WTC11 (cell line): ENCODE results near the gene RABEPK.

Experiments
- ATF3 ChIP-seq: sonication (generic); formaldehyde crosslinking; conservative IDR thresholded peaks from 2 replicates; pipeline ENCODE4 v1.8.1; 2022; ENCODE audit warnings: mild to moderate bottlenecking, missing genetic modification reagents
- CTCF ChIP-seq: fragments of 200-600 bp; IDR thresholded peaks from 2 replicates; pipeline ENCODE4 v1.8.0; 2022; ENCODE audit warnings: antibody characterized with exemption
- FOXP4 ChIP-seq: sonication (generic); formaldehyde crosslinking; IDR thresholded peaks from 2 replicates; pipeline ENCODE4 v1.8.0; 2022; ENCODE audit warnings: mild to moderate bottlenecking, missing genetic modification reagents
- KAT7 ChIP-seq: sonication (generic); formaldehyde crosslinking; IDR thresholded peaks from 2 replicates; pipeline ENCODE4 v1.8.1; 2023; ENCODE audit warnings: missing genetic modification reagents, mild to moderate bottlenecking, borderline replicate concordance
- NFYB ChIP-seq: sonication (generic); formaldehyde crosslinking; conservative IDR thresholded peaks from 2 replicates; pipeline ENCODE4 v1.8.0; 2022; ENCODE audit warnings: low read depth, missing genetic modification reagents
- PREB ChIP-seq: sonication (generic); formaldehyde crosslinking; IDR thresholded peaks from 2 replicates; pipeline ENCODE4 v1.8.1; 2022; ENCODE audit warnings: mild to moderate bottlenecking, missing genetic modification reagents, moderate library complexity, borderline replicate concordance
- SP1 ChIP-seq: sonication (generic); formaldehyde crosslinking; conservative IDR thresholded peaks from 2 replicates; pipeline ENCODE4 v1.8.1; 2022; ENCODE audit warnings: missing genetic modification reagents
- ZBTB21 ChIP-seq: sonication (generic); formaldehyde crosslinking; IDR thresholded peaks from 2 replicates; pipeline ENCODE4 v1.8.1; 2023; ENCODE audit warnings: mild to moderate bottlenecking, missing genetic modification reagents, borderline replicate concordance
- ZNF317 ChIP-seq: sonication (generic); formaldehyde crosslinking; IDR thresholded peaks from 2 replicates; pipeline ENCODE4 v1.8.1; 2023; ENCODE audit warnings: low read depth, mild to moderate bottlenecking, moderate library complexity, missing genetic modification reagents, borderline replicate concordance
- ZNF512 ChIP-seq: sonication (generic); formaldehyde crosslinking; IDR thresholded peaks from 2 replicates; pipeline ENCODE4 v1.8.1; 2022; ENCODE audit warnings: missing genetic modification reagents, borderline replicate concordance

GRCh38 chr9:125161284-125161918 lies 38.9 kb upstream of the RABEPK start:
- TF ChIP-seq NFYB (CRISPR knock-in tag) = no peak
- no peak for TF ChIP-seq KAT7
- TF ChIP-seq FOXP4 = no peak
- no peak for TF ChIP-seq ZNF317 (CRISPR knock-in tag)
- TF ChIP-seq ZNF512 (CRISPR knock-in tag) = no peak
- TF ChIP-seq ATF3 (CRISPR knock-in tag) = no peak
- TF ChIP-seq PREB (CRISPR knock-in tag) = no peak
- TF ChIP-seq SP1 (CRISPR knock-in tag) = no peak
- TF ChIP-seq CTCF = no peak
- no peak for TF ChIP-seq ZBTB21 (CRISPR knock-in tag)
